Stimulated activated naive CD8-positive, alpha-beta T cell treated with anti-CD3 and anti-CD28 coated beads, Interleukin-15, Interleukin-2, amounts not matched to agents 100 U/mL and 50 U/mL, for 24 hours (primary cell): ENCODE results near the gene SLC43A2.

Source experiments
- ATAC-seq: fragments of 150-1000 bp; cut with Tn5 transposase; one replicate; pipeline ENCODE4 v1.10.0; 2021
- DNase-seq: peaks from one replicate; pipeline ENCODE4 v3.0.0; 2021

The SLC43A2 gene

GRCh38 chr17:1643999-1644492, 15.4 kb upstream of the SLC43A2 start:
- DNase-seq (no peak), ATAC-seq (no peak)

DNA sequence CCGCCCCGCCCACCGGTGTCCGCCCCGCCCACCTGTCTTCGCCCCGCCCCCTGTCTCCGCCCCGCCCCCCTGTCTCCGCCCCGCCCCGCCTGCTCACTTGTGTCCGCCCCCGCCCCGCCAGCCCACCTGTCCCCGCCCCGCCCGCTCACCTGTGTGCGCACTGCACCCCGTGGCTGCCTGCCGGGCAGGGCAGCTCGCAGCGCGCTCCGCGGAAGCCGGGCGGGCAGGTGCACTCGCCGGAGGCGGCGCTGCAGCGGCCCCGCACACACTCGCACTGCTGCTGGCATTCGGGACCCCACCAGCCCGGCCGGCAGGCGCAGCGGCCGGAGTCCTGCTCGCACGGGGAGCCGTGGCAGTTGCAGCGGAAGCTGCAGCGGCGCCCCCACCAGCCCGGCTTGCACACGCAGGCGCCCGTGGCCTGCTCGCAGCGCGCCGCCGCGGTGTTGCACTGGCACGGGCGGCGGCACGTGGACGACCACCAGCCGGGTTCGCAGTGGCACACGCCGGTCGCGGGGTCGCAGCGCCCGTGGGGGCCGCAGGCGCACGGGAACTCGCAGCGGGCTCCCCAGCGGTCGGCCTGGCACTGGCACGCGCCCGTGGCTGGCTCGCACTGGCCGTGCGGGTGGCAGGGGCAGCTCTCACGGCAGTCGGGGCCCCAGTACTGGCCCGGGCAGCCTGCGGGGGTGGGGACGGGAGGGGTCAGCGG, 14.8 kb upstream of the SLC43A2 start:
- DNase-seq (peak; percentile 57), ATAC-seq (peak; percentile 9)

GRCh38 chr17:1641065-1641403, 12.4 kb upstream of the SLC43A2 start:
- DNase-seq, result no peak
- no peak for ATAC-seq

DNA sequence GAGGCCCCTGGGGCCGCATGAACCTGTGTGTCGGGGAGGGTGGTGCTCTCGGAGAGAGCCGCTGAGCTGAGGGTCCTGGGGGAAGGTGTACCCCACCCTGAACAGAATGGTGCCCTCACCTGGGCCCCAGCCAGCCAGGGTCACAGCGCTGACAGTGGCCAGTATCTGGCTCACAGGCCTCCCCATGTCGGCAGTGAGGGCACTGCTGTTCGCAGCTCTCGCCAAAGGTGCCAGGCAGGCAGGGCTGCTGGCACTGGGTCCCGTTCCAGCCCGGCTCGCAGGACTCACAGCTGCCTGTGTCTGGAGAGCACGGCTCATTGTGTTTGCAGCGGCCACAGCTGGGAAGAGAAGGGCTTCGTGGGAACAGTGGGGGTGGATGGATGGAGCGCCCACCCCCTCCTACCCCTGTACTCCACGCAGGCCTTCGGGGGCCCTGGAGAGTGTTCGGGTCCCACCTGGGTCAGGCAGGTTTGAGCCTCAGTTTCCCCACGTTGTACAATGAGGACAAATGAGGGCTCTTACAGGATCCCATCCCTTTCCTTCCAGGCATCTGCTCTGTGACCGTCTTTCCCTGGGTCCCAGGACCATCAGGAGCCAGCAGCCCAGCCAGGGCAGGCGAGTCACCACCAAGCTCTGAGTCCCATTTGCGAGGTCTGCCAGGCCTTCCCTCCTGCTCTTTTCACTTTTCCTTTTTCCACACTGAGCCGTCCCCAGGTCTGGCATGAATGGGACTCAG, 11.9 kb upstream of the SLC43A2 start:
- ATAC-seq (no peak), DNase-seq (no peak)

DNA sequence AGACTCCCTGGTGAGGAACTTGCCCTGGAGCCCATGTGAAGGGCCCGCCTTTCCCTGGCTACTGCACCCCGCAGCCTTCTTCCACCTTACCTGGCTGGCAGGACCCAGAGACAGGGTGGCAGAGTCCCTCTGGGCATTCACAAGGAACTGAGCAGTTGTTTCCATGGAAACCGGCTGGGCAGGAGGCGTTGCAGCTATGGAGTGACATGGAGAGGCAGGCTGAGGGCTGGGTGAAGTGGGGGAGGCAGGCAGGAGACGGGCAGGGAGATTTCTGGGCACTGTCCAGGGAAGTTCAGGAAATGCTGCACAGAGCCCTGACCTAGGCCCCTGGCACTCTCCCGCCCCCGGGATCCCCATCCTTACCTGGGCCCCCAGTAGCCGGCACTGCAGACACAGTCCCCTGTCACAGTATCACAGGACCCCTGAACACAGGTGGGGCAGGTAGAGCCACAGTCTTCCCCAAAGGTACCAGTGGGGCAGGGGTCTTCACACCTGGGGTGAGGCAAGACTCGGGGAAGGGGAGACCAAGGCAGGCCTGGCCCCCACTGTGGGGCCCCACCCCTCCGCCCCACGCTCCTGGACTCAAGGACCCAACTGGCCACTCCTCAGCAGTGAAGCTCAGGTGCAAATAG, 11.0 kb upstream of the SLC43A2 start:
- ATAC-seq (no peak), DNase-seq (no peak)

GRCh38 chr17:1638624-1639300, 10.1 kb upstream of the SLC43A2 start:
- no peak for ATAC-seq

DNA sequence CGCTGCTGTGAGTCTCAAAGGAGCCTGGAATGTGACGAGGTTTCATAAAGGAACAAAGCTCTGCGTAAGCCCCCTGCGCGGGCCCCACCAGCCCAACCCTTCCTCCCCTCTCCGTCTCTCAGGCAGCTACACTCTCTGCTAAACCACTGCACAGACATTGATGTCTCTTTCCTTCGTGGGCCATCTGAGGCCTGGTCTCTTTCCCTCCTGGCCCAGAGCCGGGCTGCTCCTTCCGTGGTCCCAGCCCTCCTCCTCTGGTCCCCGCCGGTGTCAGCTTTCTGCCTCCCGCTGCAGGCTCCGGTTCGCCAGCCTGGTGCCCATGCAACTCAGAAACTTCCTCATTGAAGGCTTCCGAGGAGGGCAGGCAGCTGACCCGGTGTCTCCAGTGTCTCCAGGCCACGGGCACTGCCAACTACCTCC, 9.5 kb upstream of the SLC43A2 start:
- no peak for DNase-seq

More at GRCh38 chr17:1638624-1639300, 10.1 kb upstream of the SLC43A2 start:
- DNase-seq, result no peak

GRCh38 chr17:1636732-1637285, 8.2 kb upstream of the SLC43A2 start:
- DNase-seq, result no peak
- ATAC-seq, result no peak

More for the DNA sequence above, 9.5 kb upstream of the SLC43A2 start:
- no peak for ATAC-seq

- ATAC-seq, result no peak
- no peak for DNase-seq
Observed at GRCh38 chr17:1635675-1636465, 7.2 kb upstream of the SLC43A2 start.

DNA sequence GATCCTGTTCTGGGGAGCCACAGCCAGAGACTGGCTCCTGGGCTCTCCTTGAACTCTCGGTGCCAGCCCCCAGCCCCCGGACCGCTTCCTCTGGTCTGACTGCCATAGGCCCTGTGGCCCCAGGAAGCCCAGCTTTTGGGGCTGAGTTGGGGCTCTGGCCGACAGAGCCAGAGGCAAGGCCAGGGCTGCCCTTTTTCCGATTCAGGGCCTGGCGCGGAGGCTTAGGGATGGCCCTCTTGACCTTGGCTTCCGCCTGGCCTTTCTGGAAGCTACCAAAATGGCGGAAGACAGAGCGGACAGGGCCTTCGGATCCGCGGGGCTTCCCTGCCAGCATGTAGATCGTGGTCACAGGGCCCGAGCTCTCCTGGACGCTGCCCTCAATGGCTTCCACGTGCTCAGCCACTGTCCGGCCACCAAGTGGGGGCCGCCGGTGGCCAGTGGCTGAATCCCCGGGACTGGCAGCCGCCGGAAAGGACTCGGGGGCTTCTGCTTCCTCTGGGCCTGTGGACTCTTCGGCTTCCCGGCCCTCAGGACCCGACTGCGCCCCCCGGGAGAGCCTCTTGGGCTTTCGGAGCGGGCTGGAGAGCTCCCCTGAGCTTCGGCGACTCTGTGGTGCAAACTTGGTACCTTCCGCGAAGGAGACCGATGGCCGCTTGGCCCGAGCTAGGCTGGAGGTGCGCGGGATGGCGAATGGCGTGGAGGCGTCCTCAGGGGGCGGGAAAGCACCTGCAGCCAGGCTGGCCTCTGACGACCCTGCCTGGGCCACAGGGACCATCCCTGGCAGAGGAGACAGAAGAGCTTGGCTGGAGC, 6.4 kb upstream of the SLC43A2 start:
- DNase-seq (no peak), ATAC-seq (no peak)

GRCh38 chr17:1630662-1631061, 2.0 kb upstream of the SLC43A2 start:
- DNase-seq, result no peak
- ATAC-seq, result no peak

DNA sequence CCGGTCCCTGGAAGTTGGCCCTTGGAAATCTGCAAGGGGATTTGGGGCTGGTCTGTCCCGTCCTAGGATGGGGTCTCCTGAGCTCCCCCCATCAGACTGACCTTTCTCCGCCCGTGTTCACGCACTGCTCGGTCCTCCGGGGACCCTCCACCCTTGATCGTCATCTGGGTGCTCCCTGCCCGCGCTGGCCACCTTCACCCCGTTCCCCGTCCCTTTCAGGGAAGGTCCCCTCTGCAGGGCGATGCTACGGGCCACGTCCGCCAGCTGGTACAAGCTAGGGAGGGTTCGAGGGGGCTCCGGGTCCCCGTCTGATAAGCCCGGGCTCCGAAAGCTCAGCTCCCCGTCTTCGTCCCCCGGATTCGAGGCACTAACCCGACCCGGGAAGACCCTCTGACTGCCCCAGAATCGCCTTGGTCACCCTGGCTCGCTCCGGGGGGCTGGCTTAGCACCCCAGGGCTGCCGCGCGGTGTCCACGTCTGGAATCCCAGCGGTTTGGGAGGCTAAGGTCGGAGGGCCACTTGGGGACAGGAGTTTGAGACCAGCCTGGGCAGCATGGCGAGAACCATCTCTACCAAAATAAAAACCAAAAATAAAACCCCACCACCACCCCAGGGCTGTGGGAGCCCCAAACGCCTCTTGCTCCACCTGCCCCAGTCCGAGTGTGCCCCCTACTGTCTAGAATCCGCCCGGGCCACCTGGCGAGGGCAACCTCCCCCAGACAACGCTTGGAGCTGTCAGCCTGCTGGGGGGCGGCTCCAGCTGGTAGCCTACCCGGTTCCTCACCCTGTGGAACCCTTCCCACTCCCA, 1.1 kb upstream of the SLC43A2 start:
- DNase-seq, result peak; percentile 94
- ATAC-seq, result peak; percentile 57

GRCh38 chr17:1628856-1629503, 346 bp upstream of the SLC43A2 start:
- DNase-seq (peak; percentile 92), ATAC-seq (peak; percentile 80)

DNA sequence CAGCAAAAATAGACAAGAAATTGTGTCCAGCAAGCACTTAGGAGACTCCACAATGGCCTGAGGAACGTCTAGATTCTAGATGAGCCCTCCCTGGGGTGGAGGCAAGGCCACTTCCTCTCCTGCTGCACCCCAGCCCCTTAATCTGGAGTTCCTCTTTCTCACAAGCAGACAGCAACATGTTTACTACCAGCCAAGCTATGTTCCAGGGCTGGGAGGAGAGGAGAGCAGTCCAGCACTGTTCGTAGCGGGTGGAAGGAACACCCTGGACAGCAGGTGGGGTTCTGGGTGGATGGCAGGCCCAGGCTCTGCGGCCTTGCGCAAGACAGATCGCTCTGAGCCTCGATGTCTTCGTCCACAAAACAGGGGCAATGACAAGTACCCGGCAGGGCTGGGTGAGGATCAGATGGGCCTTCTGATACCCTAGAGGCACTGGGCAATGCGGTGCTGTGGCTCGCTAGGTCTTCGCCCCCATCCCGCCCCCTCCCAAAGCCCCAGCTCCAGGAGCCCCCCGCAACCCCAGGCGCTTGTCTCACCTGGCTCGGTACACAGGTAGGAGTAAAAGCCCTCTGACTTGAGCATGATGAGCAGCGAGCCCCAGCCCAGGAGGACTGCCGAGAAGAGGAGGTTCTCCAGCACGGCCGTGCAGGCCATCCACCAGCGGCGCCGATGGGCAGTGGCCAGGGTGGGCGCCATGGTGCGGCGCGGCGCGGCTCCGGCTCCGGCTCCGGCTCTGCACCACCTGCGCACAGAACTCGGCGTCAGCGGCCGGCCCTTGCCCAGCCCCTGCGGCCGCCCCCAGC, 1.3 kb downstream of the SLC43A2 start:
- ATAC-seq (no peak), DNase-seq (no peak)

DNA sequence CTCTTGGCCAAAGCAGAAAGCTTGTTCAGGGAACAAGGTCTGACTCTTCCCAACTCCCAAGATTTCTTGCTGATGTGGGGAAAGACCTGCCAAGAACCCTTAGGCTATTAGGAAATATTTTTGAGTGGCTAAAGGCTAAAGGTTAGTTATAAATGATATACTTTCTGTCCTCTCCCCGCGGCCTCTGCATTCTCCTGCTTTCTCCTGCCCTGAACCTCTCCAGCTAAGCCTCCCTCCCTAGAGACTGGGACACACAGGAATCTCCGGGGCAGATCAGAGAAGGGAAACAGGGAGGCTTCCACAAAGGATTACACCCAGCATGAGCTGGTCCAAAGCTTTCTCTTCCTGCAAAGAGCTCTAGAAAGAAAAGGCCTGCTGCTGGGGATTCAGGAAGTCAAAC, 2.3 kb downstream of the SLC43A2 start:
- no peak for DNase-seq
- no peak for ATAC-seq

DNA sequence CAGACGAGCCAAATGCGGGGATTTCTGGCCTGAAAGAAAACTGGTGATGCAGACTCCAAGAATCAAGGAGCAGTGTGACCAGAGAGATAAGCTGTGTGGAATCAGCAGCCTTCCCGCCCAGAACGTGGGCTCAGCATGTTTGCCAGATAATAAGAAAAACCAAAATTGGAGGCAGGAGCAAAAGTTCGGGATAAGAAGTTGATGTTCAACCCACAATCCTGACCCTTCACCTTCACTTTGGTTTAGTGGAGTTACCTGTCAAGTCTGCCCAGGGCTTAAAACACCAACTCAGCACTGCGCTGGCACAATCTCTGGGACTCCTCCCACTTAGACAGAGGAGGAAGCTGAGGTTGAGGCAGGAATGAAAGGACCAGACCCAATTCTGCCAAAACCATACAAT, 3.1 kb downstream of the SLC43A2 start:
- ATAC-seq, result no peak
- no peak for DNase-seq

- no peak for ATAC-seq
- DNase-seq, result no peak
Observed at GRCh38 chr17:1625053-1625452, 3.6 kb downstream of the SLC43A2 start.

DNA sequence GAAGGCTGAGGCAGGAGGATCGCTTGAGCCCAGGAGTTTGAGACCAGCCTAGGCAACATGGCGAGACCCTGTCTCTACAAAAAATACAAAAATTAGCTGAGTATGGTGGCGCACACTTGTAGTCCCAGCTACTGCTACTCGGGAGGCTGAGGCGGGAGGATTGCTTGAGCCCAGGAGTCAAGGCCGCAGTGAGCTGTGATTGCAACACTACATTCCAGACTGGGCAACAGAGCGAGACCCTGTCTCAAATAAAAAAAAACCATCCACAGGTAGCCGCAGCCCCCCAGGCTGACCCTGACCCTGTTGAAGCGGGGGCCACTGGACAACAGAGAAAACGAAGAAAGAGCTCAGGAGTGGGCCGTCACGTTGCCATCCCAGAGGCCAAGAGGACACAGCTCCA, 4.0 kb downstream of the SLC43A2 start:
- DNase-seq (no peak), ATAC-seq (no peak)
